Activated gamma-delta T cell treated with anti-CD3 and anti-CD28 coated beads, Interleukin-2, amount 50 U/mL, for 16 hours (primary cell): ENCODE results near the gene SCYL1.

ENCODE experiments used
- DNase-seq: peaks from one replicate; pipeline ENCODE4 v3.0.0-alpha.2; 2020; ENCODE audit warnings: low read depth

SCYL1 gene

GRCh38 chr11:65493367-65494176 lies 31.3 kb upstream of the SCYL1 start:
- DNase-seq = no peak

- no peak for DNase-seq
These were observed 28.4 kb upstream of the SCYL1 start for GRCh38 chr11:65496304-65497140.

GRCh38 chr11:65497141-65498041 lies 27.5 kb upstream of the SCYL1 start:
- peak; percentile 96 for DNase-seq

GRCh38 chr11:65498042-65498726 lies 26.7 kb upstream of the SCYL1 start:
- peak; percentile 46 for DNase-seq

GRCh38 chr11:65498727-65498976 lies 26.2 kb upstream of the SCYL1 start:
- no peak for DNase-seq

- DNase-seq = peak; percentile 90
These were observed 25.7 kb upstream of the SCYL1 start, which contains the start of gene MALAT1 for GRCh38 chr11:65498977-65499712. Gene MALAT1, plus strand, starts transcription at chr11:65499045.

GRCh38 chr11:65499713-65500386 lies 25.0 kb upstream of the SCYL1 start:
- no peak for DNase-seq

- DNase-seq = no peak
These were observed 24.3 kb upstream of the SCYL1 start for GRCh38 chr11:65500387-65501185.

- DNase-seq = no peak
These were observed 23.8 kb upstream of the SCYL1 start for GRCh38 chr11:65501186-65501471.

- DNase-seq = no peak
These were observed 23.2 kb upstream of the SCYL1 start for GRCh38 chr11:65501472-65502273.

- no peak for DNase-seq
These were observed 22.7 kb upstream of the SCYL1 start for GRCh38 chr11:65502274-65502554.

GRCh38 chr11:65502555-65503367 lies 22.1 kb upstream of the SCYL1 start:
- DNase-seq = no peak

GRCh38 chr11:65503368-65503948 lies 21.4 kb upstream of the SCYL1 start:
- DNase-seq = no peak

- no peak for DNase-seq
These were observed 20.8 kb upstream of the SCYL1 start for GRCh38 chr11:65503949-65504673.

- DNase-seq = no peak
These were observed 20.0 kb upstream of the SCYL1 start for GRCh38 chr11:65504674-65505465.

GRCh38 chr11:65505466-65506289 lies 19.2 kb upstream of the SCYL1 start:
- DNase-seq = no peak
